ENCODE measurements around the gene SLC24A3. TPM values are rescaled to one million over a fixed set of nuclear protein-coding genes. Genes with fewer than 3 reads are reported as not detected.

SLC24A3 gene
- total RNA-seq, 1 experiment from 2014 or later, result not detected

- intact Hi-C loops (cut with micrococcal nuclease; ENCODE audit: unreplicated experiment), result no loop called here
- Histone ChIP-seq H3K4me3 (no peak overlapping the region), H4K20me1 (ENCODE audit: insufficient read depth) (no peaks in the 10 kb centered on the region), H3K4me2 (no peak overlapping the region), H3K9me2 (ENCODE audit: insufficient read depth) (no peaks in the 10 kb centered on the region), H3K36me3 (ENCODE audit: low read depth) (no peaks in the 10 kb centered on the region), H3K27me3 (ENCODE audit: insufficient read depth, low read depth) (peaks cover 28% of the 10 kb centered on the region; the same call in 1 of the 2 replicates), H3K27ac (no peak overlapping the region), H3K4me1 (replicated peaks; ENCODE audit: insufficient read depth) (no peaks in the 10 kb centered on the region), H3F3A (ENCODE audit: insufficient read depth, low read depth) (no peaks in the 10 kb centered on the region), H3K79me2 (ENCODE audit: low read depth) (no peaks in the 10 kb centered on the region), H3K9me3 (ENCODE audit: insufficient read depth, low read depth) (no peaks in the 10 kb centered on the region), H2AFZ (no peak overlapping the region)
- no peak for DNase-seq
- ChIA-PET POLR2A (ENCODE audit: unreplicated experiment) (no interaction called here), CTCF (no interaction called here)
- TF ChIP-seq EZH2 (IDR thresholded peaks at IDR 0.05; ENCODE audit: low read depth), result no peak
- TF ChIP-seq CTCF (conservative IDR thresholded peaks at IDR 0.05), result no peak
- BruUV-seq (replicated peaks), result no TSS peak
Observed at GRCh38 chr20:19335916-19336315, 123.5 kb downstream of the SLC24A3 start.

GRCh38 chr20:19336631-19337030, 124.2 kb downstream of the SLC24A3 start:
- intact Hi-C loops (cut with micrococcal nuclease; ENCODE audit: unreplicated experiment), result no loop called here
- H3K9me2 ChIP-seq (ENCODE audit: insufficient read depth), result no peaks in the 10 kb centered on the region
- no peaks in the 10 kb centered on the region for H3K36me3 ChIP-seq (ENCODE audit: low read depth)
- no peak overlapping the region for H3K27ac ChIP-seq
- no peak overlapping the region for H3K4me2 ChIP-seq
- H2AFZ ChIP-seq, result no peak overlapping the region
- ChIA-PET CTCF (no interaction called here), POLR2A (ENCODE audit: unreplicated experiment) (no interaction called here)
- H3K4me1 ChIP-seq (replicated peaks; ENCODE audit: insufficient read depth), result no peaks in the 10 kb centered on the region
- TF ChIP-seq EZH2 (IDR thresholded peaks at IDR 0.05; ENCODE audit: low read depth), result no peak
- no peak for TF ChIP-seq CTCF (conservative IDR thresholded peaks at IDR 0.05)
- no peaks in the 10 kb centered on the region for H3F3A ChIP-seq (ENCODE audit: insufficient read depth, low read depth)
- DNase-seq, result no peak
- no peaks in the 10 kb centered on the region for H4K20me1 ChIP-seq (ENCODE audit: insufficient read depth)
- H3K9me3 ChIP-seq (ENCODE audit: insufficient read depth, low read depth), result no peaks in the 10 kb centered on the region
- H3K4me3 ChIP-seq, result no peak overlapping the region
- BruUV-seq (replicated peaks), result no TSS peak
- no peaks in the 10 kb centered on the region for H3K79me2 ChIP-seq (ENCODE audit: low read depth)
- peaks cover 30% of the 10 kb centered on the region; the same call in 1 of the 2 replicates for H3K27me3 ChIP-seq (ENCODE audit: insufficient read depth, low read depth)

- peak in 1 of 2 experiments; percentile 12 for DNase-seq
- ChIA-PET CTCF (no interaction called here), POLR2A (ENCODE audit: unreplicated experiment) (no interaction called here)
- no peak for TF ChIP-seq EZH2 (IDR thresholded peaks at IDR 0.05; ENCODE audit: low read depth)
- TF ChIP-seq CTCF (conservative IDR thresholded peaks at IDR 0.05), result no peak
- H3K36me3 ChIP-seq (ENCODE audit: low read depth), result no peaks in the 10 kb centered on the region
- BruUV-seq (replicated peaks), result no TSS peak
- no peaks in the 10 kb centered on the region for H3K9me2 ChIP-seq (ENCODE audit: insufficient read depth)
- H2AFZ ChIP-seq, result no peak overlapping the region
- no peaks in the 10 kb centered on the region for H4K20me1 ChIP-seq (ENCODE audit: insufficient read depth)
- H3K4me2 ChIP-seq, result no peak overlapping the region
- H3K27ac ChIP-seq, result no peak overlapping the region
- no peaks in the 10 kb centered on the region for H3K79me2 ChIP-seq (ENCODE audit: low read depth)
- no peaks in the 10 kb centered on the region for H3F3A ChIP-seq (ENCODE audit: insufficient read depth, low read depth)
- no peaks in the 10 kb centered on the region for H3K9me3 ChIP-seq (ENCODE audit: insufficient read depth, low read depth)
- no peak overlapping the region for H3K4me3 ChIP-seq
- intact Hi-C loops (cut with micrococcal nuclease; ENCODE audit: unreplicated experiment), result no loop called here
- no peaks in the 10 kb centered on the region for H3K4me1 ChIP-seq (replicated peaks; ENCODE audit: insufficient read depth)
- H3K27me3 ChIP-seq (ENCODE audit: insufficient read depth, low read depth), result peaks cover 27% of the 10 kb centered on the region
Observed at GRCh38 chr20:19338380-19338779, 125.9 kb downstream of the SLC24A3 start.

Data from PC-9 (cell line).